ENCODE measurements around the gene GABPB2. TPM values are rescaled to one million over a fixed set of nuclear protein-coding genes. Genes with fewer than 3 reads are reported as not detected.

GABPB2 gene
- total and polyA plus RNA-seq, 2 of the 13 experiments (the other 11 are each of a cell fraction or from before 2014, with no cell fraction given): 0.09 TPM; not detected in 1

GRCh38 chr1:151059109-151060006, 11.2 kb upstream of the GABPB2 start, which contains the start of gene CDC42SE1 (continued):
- TF ChIP-seq GMEB1 (CRISPR knock-in tag; IDR thresholded peaks at IDR 0.05; ENCODE audit: borderline replicate concordance): peak; percentile 71
- TF ChIP-seq EZH2 (conservative IDR thresholded peaks at IDR 0.05; ENCODE audit: low read depth, low read length): no peak
- peak; percentile 77 for TF ChIP-seq THRA (CRISPR knock-in tag; IDR thresholded peaks at IDR 0.05; ENCODE audit: borderline replicate concordance)
- TF ChIP-seq GZF1 (CRISPR knock-in tag; IDR thresholded peaks at IDR 0.05): peak; percentile 56; the same call in 1 of the 2 replicates
- TF ChIP-seq ZNF772 (CRISPR knock-in tag; IDR thresholded peaks at IDR 0.05): peak; percentile 52; the same call in 1 of the 2 replicates
- TF ChIP-seq ZNF839 (CRISPR knock-in tag; IDR thresholded peaks at IDR 0.05; ENCODE audit: borderline replicate concordance): peak; percentile 87; the same call in 1 of the 2 replicates
- no peak for TF ChIP-seq MLLT10 (CRISPR knock-in tag; IDR thresholded peaks at IDR 0.05)
- no peak for TF ChIP-seq ZNF891 (CRISPR knock-in tag; IDR thresholded peaks at IDR 0.05)
- no peak for TF ChIP-seq ZNF773 (CRISPR knock-in tag; IDR thresholded peaks at IDR 0.05; ENCODE audit: borderline replicate concordance)
- TF ChIP-seq CBX1 (IDR thresholded peaks at IDR 0.05; ENCODE audit: low read depth): peak; percentile 72
- TF ChIP-seq JUNB (CRISPR knock-in tag; IDR thresholded peaks at IDR 0.05; ENCODE audit: borderline replicate concordance): no peak
- TF ChIP-seq UBTF (CRISPR knock-in tag; IDR thresholded peaks at IDR 0.05): peak; percentile 87; the same call in 1 of the 2 replicates
- TF ChIP-seq XRCC5 (optimal IDR thresholded peaks at IDR 0.05; ENCODE audit: low read length): peak; percentile 93
- peak; percentile 57 for TF ChIP-seq DMAP1 (CRISPR knock-in tag; IDR thresholded peaks at IDR 0.05)
- TF ChIP-seq KLF6 (CRISPR knock-in tag; IDR thresholded peaks at IDR 0.05): peak; percentile 91
- no peak for TF ChIP-seq ZKSCAN1 (IDR thresholded peaks at IDR 0.05; ENCODE audit: low read length)
- no peak for TF ChIP-seq POLR2AphosphoS2 (IDR thresholded peaks at IDR 0.05; ENCODE audit: low read depth, low read length)
- TF ChIP-seq KMT2B (CRISPR knock-in tag; IDR thresholded peaks at IDR 0.05): peak; percentile 66
- peak; percentile 72; the same call in 1 of the 2 replicates for TF ChIP-seq ZFP1 (CRISPR knock-in tag; IDR thresholded peaks at IDR 0.05)
- TF ChIP-seq MAZ (IDR thresholded peaks at IDR 0.05; ENCODE audit: borderline replicate concordance, low read depth, low read length): peak; percentile 27; the same call in 1 of the 2 replicates
- peak; percentile 83 for TF ChIP-seq MAZ (CRISPR knock-in tag; IDR thresholded peaks at IDR 0.05; ENCODE audit: low read depth)
- no peak for TF ChIP-seq THAP7 (CRISPR knock-in tag; IDR thresholded peaks at IDR 0.05)
- TF ChIP-seq ZNF350 (CRISPR knock-in tag; IDR thresholded peaks at IDR 0.05; ENCODE audit: borderline replicate concordance, low read depth): peak; percentile 82
